Measurements from ENCODE around the gene RALGDS. TPM values are rescaled to one million over a fixed set of nuclear protein-coding genes. Genes with fewer than 3 reads are reported as not detected.
A peak's percentile ranks its signal among the peaks of the same experiment; 100 is the strongest.

The RALGDS gene
- total and polyA plus RNA-seq, 3 donors from 2014 or later, result 23.0 to 42.4 (median 32.5) TPM

- Histone ChIP-seq H3K27me3 (no peaks in the 10 kb centered on the region), H3K36me3 (ENCODE audit: low read depth, missing control alignments) (no peaks in the 10 kb centered on the region), H3K4me3 (no peak overlapping the region), H3K4me1 (no peaks in the 10 kb centered on the region), H3K9me3 (no peaks in the 10 kb centered on the region), H3K27ac (no peak overlapping the region)
- WGBS, 2 donors, result 95 to 96% methylated on average over 9 to 17 of the region's 17 CpGs
- intact Hi-C loops (cut with DNase I; ENCODE audit: low total_unique reads), result no loop called here
- DNase-seq, result no peak
- TF ChIP-seq, protein P1, sequence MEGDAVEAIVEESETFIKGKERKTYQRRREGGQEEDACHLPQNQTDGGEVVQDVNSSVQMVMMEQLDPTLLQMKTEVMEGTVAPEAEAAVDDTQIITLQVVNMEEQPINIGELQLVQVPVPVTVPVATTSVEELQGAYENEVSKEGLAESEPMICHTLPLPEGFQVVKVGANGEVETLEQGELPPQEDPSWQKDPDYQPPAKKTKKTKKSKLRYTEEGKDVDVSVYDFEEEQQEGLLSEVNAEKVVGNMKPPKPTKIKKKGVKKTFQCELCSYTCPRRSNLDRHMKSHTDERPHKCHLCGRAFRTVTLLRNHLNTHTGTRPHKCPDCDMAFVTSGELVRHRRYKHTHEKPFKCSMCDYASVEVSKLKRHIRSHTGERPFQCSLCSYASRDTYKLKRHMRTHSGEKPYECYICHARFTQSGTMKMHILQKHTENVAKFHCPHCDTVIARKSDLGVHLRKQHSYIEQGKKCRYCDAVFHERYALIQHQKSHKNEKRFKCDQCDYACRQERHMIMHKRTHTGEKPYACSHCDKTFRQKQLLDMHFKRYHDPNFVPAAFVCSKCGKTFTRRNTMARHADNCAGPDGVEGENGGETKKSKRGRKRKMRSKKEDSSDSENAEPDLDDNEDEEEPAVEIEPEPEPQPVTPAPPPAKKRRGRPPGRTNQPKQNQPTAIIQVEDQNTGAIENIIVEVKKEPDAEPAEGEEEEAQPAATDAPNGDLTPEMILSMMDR (IDR thresholded peaks at IDR 0.05), result no peak
- no peak for TF ChIP-seq POLR2A (IDR thresholded peaks at IDR 0.05)
Observed at GRCh38 chr9:133106511-133107244, 14.4 kb downstream of the RALGDS start.

DNA sequence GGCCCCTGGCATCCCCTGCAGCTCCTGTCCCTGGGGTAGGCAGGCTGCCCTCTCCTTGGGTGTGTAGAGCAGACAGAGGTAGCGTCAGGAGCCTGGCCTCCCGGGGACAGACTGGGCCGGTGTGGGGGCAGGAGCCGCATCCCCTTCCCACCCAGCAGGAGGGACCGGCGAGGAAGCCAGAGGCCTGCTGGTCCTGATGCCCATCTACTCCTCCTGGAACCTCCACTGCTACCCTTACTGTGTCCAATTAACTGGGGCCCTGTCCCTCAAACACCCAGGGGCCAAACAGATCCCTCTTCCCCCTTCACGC is 15.6 kb downstream of the RALGDS start:
- no peaks in the 10 kb centered on the region for H3K27me3 ChIP-seq
- TF ChIP-seq POLR2A (IDR thresholded peaks at IDR 0.05), result no peak
- TF ChIP-seq, protein P1 (IDR thresholded peaks at IDR 0.05), result no peak
- no peak overlapping the region for H3K27ac ChIP-seq
- WGBS, 2 donors, result 95 to 96% methylated on average over 7 of the region's 7 CpGs
- no peaks in the 10 kb centered on the region for H3K36me3 ChIP-seq (ENCODE audit: low read depth, missing control alignments)
- H3K9me3 ChIP-seq, result no peaks in the 10 kb centered on the region
- no peak overlapping the region for H3K4me3 ChIP-seq
- no peak for DNase-seq
- intact Hi-C loops (cut with DNase I; ENCODE audit: low total_unique reads), result no loop called here
- no peaks in the 10 kb centered on the region for H3K4me1 ChIP-seq

DNA sequence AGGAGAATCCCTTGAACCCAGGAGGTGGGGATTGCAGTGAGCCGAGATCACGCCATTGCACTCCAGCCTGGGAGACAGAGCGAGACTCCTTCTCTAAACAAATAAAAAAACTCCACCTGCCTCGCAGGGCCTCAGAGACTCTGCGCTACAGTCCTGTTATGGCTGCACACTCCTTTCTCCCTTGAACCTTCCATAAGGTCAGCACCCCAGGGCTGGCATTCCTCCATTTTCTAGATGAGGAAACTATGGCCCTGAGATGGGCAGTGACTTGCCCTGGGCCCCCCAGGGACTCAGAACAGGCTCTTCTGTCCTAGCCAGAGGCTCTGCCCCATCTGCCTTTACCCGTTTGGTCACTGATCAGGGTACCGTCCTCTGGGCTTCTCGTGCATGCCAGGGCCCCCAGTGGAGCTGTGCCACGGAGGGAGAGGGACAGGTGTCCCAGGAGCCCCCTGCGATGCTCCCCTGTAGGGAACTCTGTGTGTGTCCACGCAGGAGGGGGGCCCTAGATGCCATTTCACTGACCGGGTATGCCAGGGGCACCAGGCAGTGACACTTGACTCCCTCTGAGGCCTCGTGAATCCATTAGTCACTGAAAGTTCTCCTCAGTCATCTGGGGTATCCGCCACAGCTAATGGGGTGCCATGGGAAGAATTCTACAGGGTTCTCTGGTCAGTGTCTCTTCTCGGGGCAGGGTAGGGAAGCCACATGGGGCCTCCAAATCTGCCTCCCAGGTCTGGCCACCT is 16.2 kb downstream of the RALGDS start:
- Histone ChIP-seq H3K4me1 (no peaks in the 10 kb centered on the region), H3K9me3 (no peaks in the 10 kb centered on the region), H3K4me3 (no peak overlapping the region), H3K36me3 (ENCODE audit: low read depth, missing control alignments) (no peaks in the 10 kb centered on the region), H3K27me3 (no peaks in the 10 kb centered on the region), H3K27ac (no peak overlapping the region)
- no peak for DNase-seq
- TF ChIP-seq, protein P1 (IDR thresholded peaks at IDR 0.05), result no peak
- TF ChIP-seq POLR2A (IDR thresholded peaks at IDR 0.05), result no peak
- 92 to 98% methylated on average over 6 to 15 of the region's 15 CpGs for WGBS, 2 donors
- intact Hi-C loops (cut with DNase I; ENCODE audit: low total_unique reads), result no loop called here

DNA sequence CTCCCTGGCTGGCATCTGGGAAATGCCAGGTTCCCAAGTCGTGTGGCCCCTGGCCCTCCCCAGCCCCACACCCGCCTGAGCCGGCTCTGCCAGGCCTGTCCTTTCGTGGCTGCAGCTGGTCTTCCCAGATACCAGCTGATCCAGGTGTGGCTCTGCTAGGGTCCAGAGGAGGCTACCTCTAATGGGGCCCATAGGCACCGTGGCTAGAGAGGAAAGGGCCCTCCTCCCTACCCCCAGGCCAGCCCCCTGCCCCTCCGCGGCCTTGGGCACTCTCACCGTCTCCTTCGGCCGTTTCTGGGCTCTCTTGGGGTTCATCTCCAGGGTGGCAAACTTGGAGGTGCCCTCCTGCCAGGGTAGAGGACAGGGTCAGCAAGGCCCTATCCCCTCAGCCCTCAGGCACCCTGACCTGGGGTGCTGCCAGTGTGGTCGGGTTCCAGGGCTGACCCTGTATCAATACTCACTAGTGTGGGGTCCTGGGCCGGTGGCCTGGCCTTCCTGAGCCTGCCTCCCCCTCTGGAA is 17.0 kb downstream of the RALGDS start:
- DNase-seq, result no peak
- intact Hi-C loops (cut with DNase I; ENCODE audit: low total_unique reads), result loop anchor here (2.0 kb wide), 1 partner anchor 41 kb away; no protein-coding TSS in a partner anchor
- H3K27me3 ChIP-seq, result no peaks in the 10 kb centered on the region
- TF ChIP-seq POLR2A (IDR thresholded peaks at IDR 0.05), result no peak
- 86 to 93% methylated on average over 9 to 12 of the region's 12 CpGs for WGBS, 2 donors
- no peaks in the 10 kb centered on the region for H3K36me3 ChIP-seq (ENCODE audit: low read depth, missing control alignments)
- no peak overlapping the region for H3K27ac ChIP-seq
- H3K4me1 ChIP-seq, result no peaks in the 10 kb centered on the region
- no peaks in the 10 kb centered on the region for H3K9me3 ChIP-seq
- H3K4me3 ChIP-seq, result no peak overlapping the region

- no peak for TF ChIP-seq POLR2A (IDR thresholded peaks at IDR 0.05)
- TF ChIP-seq, protein P1 (IDR thresholded peaks at IDR 0.05), result peak; percentile 97 to 98 (median 97)
- H3K4me3 ChIP-seq, result no peak overlapping the region
- WGBS, 2 donors, result 44 to 56% methylated on average over 6 to 14 of the region's 14 CpGs
- no peaks in the 10 kb centered on the region for H3K9me3 ChIP-seq
- no peak overlapping the region for H3K27ac ChIP-seq
- no peaks in the 10 kb centered on the region for H3K36me3 ChIP-seq (ENCODE audit: low read depth, missing control alignments)
- intact Hi-C loops (cut with DNase I; ENCODE audit: low total_unique reads), result loop anchor here (2.0 kb wide), 1 partner anchor 41 kb away; no protein-coding TSS in a partner anchor
- peak; percentile 71 for DNase-seq
- H3K27me3 ChIP-seq, result no peaks in the 10 kb centered on the region
- no peaks in the 10 kb centered on the region for H3K4me1 ChIP-seq
Observed at GRCh38 chr9:133103183-133103986, 17.7 kb downstream of the RALGDS start.
